HepG2 (cell line): ENCODE data around the gene PIP5KL1. TPM values are rescaled to one million over a fixed set of nuclear protein-coding genes. Genes with fewer than 3 reads are reported as not detected.

ENCODE experiments used
- ATRX ChIP-seq: sonication (generic); formaldehyde crosslinking; IDR thresholded peaks from 2 replicates; pipeline ENCODE4 v1.4.0; 2020; ENCODE audit warnings: missing genetic modification reagents, borderline replicate concordance
- BATF2 ChIP-seq: sonication (generic); formaldehyde crosslinking; IDR thresholded peaks from 2 replicates; pipeline ENCODE4 v1.8.0; 2022; ENCODE audit warnings: mild to moderate bottlenecking, missing genetic modification reagents, moderate library complexity
- CEBPB ChIP-seq: IDR thresholded peaks from 2 replicates; pipeline ENCODE4 v1.6.1; 2011; ENCODE audit warnings: low read depth, low read length, improper control_type of control experiment, borderline replicate concordance
- CENPX ChIP-seq: sonication (generic); formaldehyde crosslinking; IDR thresholded peaks from 2 replicates; pipeline ENCODE4 v1.9.0; 2021; ENCODE audit warnings: mild to moderate bottlenecking, missing genetic modification reagents, moderate library complexity
- EEA1 ChIP-seq: sonication (generic); formaldehyde crosslinking; IDR thresholded peaks from 2 replicates; pipeline ENCODE4 v1.5.1; 2020; ENCODE audit warnings: mild to moderate bottlenecking, missing genetic modification reagents, borderline replicate concordance
- FLYWCH1 ChIP-seq: sonication (generic); formaldehyde crosslinking; IDR thresholded peaks from 2 replicates; pipeline ENCODE4 v1.8.1; 2023; ENCODE audit warnings: mild to moderate bottlenecking, missing genetic modification reagents
- FOXA3 ChIP-seq: IDR thresholded peaks from 2 replicates; pipeline ENCODE4 v1.6.1; 2016; ENCODE audit warnings: missing genetic modification reagents, missing compliant biosample characterization
- IRX3 ChIP-seq: sonication (generic); formaldehyde crosslinking; IDR thresholded peaks from 2 replicates; pipeline ENCODE4 v1.8.1; 2023; ENCODE audit warnings: mild to moderate bottlenecking, low read depth, missing genetic modification reagents, borderline replicate concordance
- KDM4B ChIP-seq: sonication (generic); formaldehyde crosslinking; IDR thresholded peaks from 2 replicates; pipeline ENCODE4 v1.4.0; 2020; ENCODE audit warnings: missing genetic modification reagents
- NR2F2 ChIP-seq: IDR thresholded peaks from 2 replicates; pipeline ENCODE4 v1.6.1; 2012; ENCODE audit warnings: low read depth, inconsistent platforms, borderline replicate concordance
- RFXAP ChIP-seq: sonication (generic); formaldehyde crosslinking; IDR thresholded peaks from 2 replicates; pipeline ENCODE4 v1.4.0; 2020; ENCODE audit warnings: missing genetic modification reagents, borderline replicate concordance
- WIZ ChIP-seq: sonication (generic); formaldehyde crosslinking; IDR thresholded peaks from 2 replicates; pipeline ENCODE4 v1.5.1; 2020; ENCODE audit warnings: mild to moderate bottlenecking, missing genetic modification reagents
- XRCC5 ChIP-seq: fragments of 200-400 bp; formaldehyde crosslinking; optimal IDR thresholded peaks from 2 replicates; pipeline ENCODE3; 2017; ENCODE audit warnings: mild to moderate bottlenecking, low read length
- ZBTB2 ChIP-seq: sonication (generic); formaldehyde crosslinking; IDR thresholded peaks from 2 replicates; pipeline ENCODE4 v1.8.0; 2022; ENCODE audit warnings: low read depth, missing genetic modification reagents
- ZBTB46 ChIP-seq: sonication (generic); formaldehyde crosslinking; IDR thresholded peaks from 2 replicates; pipeline ENCODE4 v1.4.0; 2020; ENCODE audit warnings: mild to moderate bottlenecking, missing genetic modification reagents, borderline replicate concordance
- ZFP90 ChIP-seq: sonication (generic); formaldehyde crosslinking; IDR thresholded peaks from 2 replicates; pipeline ENCODE4 v1.8.0; 2022; ENCODE audit warnings: missing genetic modification reagents, mild to moderate bottlenecking, inconsistent platforms, borderline replicate concordance
- ZMYM3 ChIP-seq: sonication (generic); formaldehyde crosslinking; IDR thresholded peaks from 2 replicates; pipeline ENCODE4 v1.5.1; 2020; ENCODE audit warnings: mild to moderate bottlenecking, missing genetic modification reagents
- ZNF331 ChIP-seq: sonication (generic); formaldehyde crosslinking; IDR thresholded peaks from 2 replicates; pipeline ENCODE4 v1.4.0; 2020; ENCODE audit warnings: missing genetic modification reagents
- ZNF430 ChIP-seq: sonication (generic); formaldehyde crosslinking; IDR thresholded peaks from 2 replicates; pipeline ENCODE4 v1.9.0; 2021; ENCODE audit warnings: mild to moderate bottlenecking, missing genetic modification reagents
- ZNF574 ChIP-seq: sonication (generic); formaldehyde crosslinking; IDR thresholded peaks from 2 replicates; pipeline ENCODE4 v1.4.0; 2020; ENCODE audit warnings: missing genetic modification reagents
- ZNF580 ChIP-seq: IDR thresholded peaks from 2 replicates; pipeline ENCODE4 v1.6.1; 2016; ENCODE audit warnings: low read depth, borderline replicate concordance
- ZNF616 ChIP-seq: sonication (generic); formaldehyde crosslinking; IDR thresholded peaks from 2 replicates; pipeline ENCODE4 v1.5.0; 2020; ENCODE audit warnings: low read depth, mild to moderate bottlenecking, missing genetic modification reagents
- ZSCAN22 ChIP-seq: sonication (generic); formaldehyde crosslinking; IDR thresholded peaks from 2 replicates; pipeline ENCODE4 v1.4.0; 2020; ENCODE audit warnings: mild to moderate bottlenecking, missing genetic modification reagents
- polyA plus RNA-seq, 8 experiments: library from polyadenylated mRNA; depleted of rRNA in 3 of 8; stranded (reverse) in 7 of 8; unstranded in 1 of 8; fragments of >200 nt; fragmentation: Illumina TruSeq in 4 of 8; extraction: Trizol in 4 of 8; gene quantifications; 2 replicates each; pipeline versions ENCODE4 v1.2.1 to v1.2.3, GENCODE V29; 2011 to 2016; ENCODE audit warnings: low read depth in 4 of 8, missing spikeins in 1 of 8, mixed read lengths in 1 of 8; ENCODE audit not compliant: insufficient read depth in 1 of 8
- total RNA-seq, 5 experiments: library from RNA; depleted of rRNA; stranded (reverse); fragments of >200 nt; fragmentation: Illumina TruSeq; extraction: Trizol; gene quantifications; 2 replicates each; pipeline ENCODE4 v1.2.3, GENCODE V29; 2016; ENCODE audit warnings: low read depth in 1 of 5

The PIP5KL1 gene
- total and polyA plus RNA-seq, 2 of the 13 experiments (the other 11 are each of a cell fraction or from before 2014, with no cell fraction given): 0.20 to 0.49 TPM

GRCh38 chr9:127937388-127938297 is 7.1 kb upstream of the PIP5KL1 start, which contains the start of gene DPM2 (continued):
- TF ChIP-seq CENPX (CRISPR knock-in tag) (no peak), FLYWCH1 (no peak), ZNF430 (no peak), ZNF331 (CRISPR knock-in tag) (no peak), ZSCAN22 (CRISPR knock-in tag) (no peak), NR2F2 (0 out of 2 replicates have a peak, but pooled peaks have one; percentile 21), CEBPB (no peak), XRCC5 (no peak), ZNF616 (no peak), WIZ (no peak), KDM4B (CRISPR knock-in tag) (no peak; the same call in 1 of the 2 replicates), IRX3 (CRISPR knock-in tag) (no peak), ZMYM3 (peak; percentile 61; the same call in 1 of the 2 replicates), ZBTB46 (CRISPR knock-in tag) (no peak), BATF2 (CRISPR knock-in tag) (no peak), RFXAP (CRISPR knock-in tag) (no peak), ZNF574 (CRISPR knock-in tag) (peak; percentile 91), EEA1 (peak; percentile 37; the same call in 1 of the 2 replicates), ZFP90 (CRISPR knock-in tag) (no peak), FOXA3 (CRISPR knock-in tag) (0 out of 2 replicates have a peak, but pooled peaks have one; percentile 41), ATRX (CRISPR knock-in tag) (no peak), ZNF580 (CRISPR knock-in tag) (peak; percentile 72; the same call in 1 of the 2 replicates), ZBTB2 (CRISPR knock-in tag) (no peak)
